Inferior parietal cortex (tissue), 1 donor: ENCODE data around the gene USB1.
"Not testable (repeated sequence)": the region's sequence is repeated elsewhere in the genome, so short reads cannot be mapped to it uniquely, and the experiment has no call there.

Source experiments
- DNase-seq: peaks from one replicate; pipeline ENCODE4 v3.0.0-alpha.2; 2016; ENCODE audit errors: extremely low spot score

The USB1 gene

GRCh38 chr16:57969451-57970123 is 31.6 kb upstream of the USB1 start:
- DNase-seq: no peak

GRCh38 chr16:57970319-57970718 is 30.9 kb upstream of the USB1 start:
- DNase-seq: no peak

- DNase-seq: no peak
Observed at GRCh38 chr16:57970970-57971369, 30.2 kb upstream of the USB1 start, which contains the start of gene CNGB1. CNGB1 (minus strand) TSS chr16:57971128; CDS start chr16:57967286, 3,842 bp downstream.

- no peak for DNase-seq
Observed at GRCh38 chr16:57971848-57972247, 29.4 kb upstream of the USB1 start.

- no peak for DNase-seq
Observed at GRCh38 chr16:57972306-57972705, 28.9 kb upstream of the USB1 start.

- DNase-seq: peak; percentile 69
Observed at GRCh38 chr16:57976331-57976796, 24.8 kb upstream of the USB1 start.

- DNase-seq: no peak
Observed at GRCh38 chr16:57977418-57978069, 23.7 kb upstream of the USB1 start.

GRCh38 chr16:57978070-57978465 is 23.1 kb upstream of the USB1 start:
- DNase-seq: not testable (repeated sequence)

- DNase-seq: no peak
Observed at GRCh38 chr16:57979006-57979585, 22.1 kb upstream of the USB1 start.

- DNase-seq: no peak
Observed at GRCh38 chr16:57981636-57982035, 19.6 kb upstream of the USB1 start.

GRCh38 chr16:57982385-57982784 is 18.8 kb upstream of the USB1 start:
- no peak for DNase-seq

- DNase-seq: no peak
Observed at GRCh38 chr16:57984443-57985203, 16.6 kb upstream of the USB1 start.

- no peak for DNase-seq
Observed at GRCh38 chr16:57985204-57986181, 15.7 kb upstream of the USB1 start.

- no peak for DNase-seq
Observed at GRCh38 chr16:57986196-57986595, 15.0 kb upstream of the USB1 start.

GRCh38 chr16:57987441-57988177 is 13.6 kb upstream of the USB1 start:
- DNase-seq: no peak

GRCh38 chr16:57988929-57989328 is 12.3 kb upstream of the USB1 start:
- no peak for DNase-seq

GRCh38 chr16:57991551-57992059 is 9.6 kb upstream of the USB1 start:
- DNase-seq: no peak

- DNase-seq: no peak
Observed at GRCh38 chr16:57992084-57992483, 9.1 kb upstream of the USB1 start.

- no peak for DNase-seq
Observed at GRCh38 chr16:57993438-57993837, 7.8 kb upstream of the USB1 start.

- no peak for DNase-seq
Observed at GRCh38 chr16:57993897-57994296, 7.3 kb upstream of the USB1 start.
